Measurements from ENCODE around the gene GJB6.
A peak's percentile ranks its signal among the peaks of the same experiment; 100 is the strongest.

Gene GJB6

GRCh38 chr13:20222553-20222952 lies 9.6 kb downstream of the GJB6 start:
- no peak for DNase-seq

DNA sequence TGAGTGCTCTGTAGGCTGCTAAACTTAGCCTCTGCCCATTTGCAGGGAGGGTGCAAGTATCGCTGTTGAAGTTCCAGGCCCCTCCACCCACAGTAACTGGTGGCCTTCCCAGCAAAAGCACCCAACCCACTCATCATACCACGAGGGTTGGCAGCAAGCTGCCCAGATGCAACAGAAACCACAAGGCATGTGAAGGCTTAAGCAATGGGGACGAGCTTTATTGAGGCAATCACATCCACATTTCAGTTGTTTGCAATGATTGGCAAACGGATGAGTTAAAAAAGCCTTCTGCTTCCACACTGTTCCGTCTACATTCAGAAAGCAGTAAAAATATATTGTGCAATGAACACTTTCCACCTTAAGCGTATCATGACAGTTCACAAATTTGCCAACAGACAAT lies 10.3 kb downstream of the GJB6 start:
- DNase-seq: no peak

DNA sequence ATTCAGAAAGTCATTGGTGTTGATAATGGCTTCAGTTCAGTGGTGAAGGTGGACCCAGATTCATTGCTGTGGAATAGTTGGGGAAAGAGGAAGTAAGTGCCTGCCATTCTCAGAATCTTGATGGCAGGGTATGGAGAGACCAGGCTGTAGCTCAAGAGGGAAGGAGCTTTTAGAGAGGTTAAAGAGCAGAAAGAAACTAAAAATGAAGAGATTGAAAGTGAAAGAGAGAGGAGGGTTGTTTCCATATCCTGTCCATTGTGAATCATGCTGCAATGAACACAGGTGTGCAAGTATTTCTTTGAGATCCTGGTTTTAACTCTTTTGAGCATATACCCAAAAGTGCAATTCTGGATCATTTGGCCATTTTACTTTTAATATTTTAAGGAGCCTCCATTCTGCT lies 12.5 kb downstream of the GJB6 start:
- no peak for DNase-seq

- DNase-seq: no peak
Observed at GRCh38 chr13:20217168-20217567, 15.0 kb downstream of the GJB6 start.

GRCh38 chr13:20209948-20210347 lies 22.2 kb downstream of the GJB6 start:
- DNase-seq: no peak

GRCh38 chr13:20206698-20207235 lies 25.4 kb downstream of the GJB6 start:
- DNase-seq: no peak

GRCh38 chr13:20206065-20206697 lies 25.9 kb downstream of the GJB6 start:
- DNase-seq: no peak

GRCh38 chr13:20198781-20199180 lies 33.3 kb downstream of the GJB6 start:
- no peak for DNase-seq

DNA sequence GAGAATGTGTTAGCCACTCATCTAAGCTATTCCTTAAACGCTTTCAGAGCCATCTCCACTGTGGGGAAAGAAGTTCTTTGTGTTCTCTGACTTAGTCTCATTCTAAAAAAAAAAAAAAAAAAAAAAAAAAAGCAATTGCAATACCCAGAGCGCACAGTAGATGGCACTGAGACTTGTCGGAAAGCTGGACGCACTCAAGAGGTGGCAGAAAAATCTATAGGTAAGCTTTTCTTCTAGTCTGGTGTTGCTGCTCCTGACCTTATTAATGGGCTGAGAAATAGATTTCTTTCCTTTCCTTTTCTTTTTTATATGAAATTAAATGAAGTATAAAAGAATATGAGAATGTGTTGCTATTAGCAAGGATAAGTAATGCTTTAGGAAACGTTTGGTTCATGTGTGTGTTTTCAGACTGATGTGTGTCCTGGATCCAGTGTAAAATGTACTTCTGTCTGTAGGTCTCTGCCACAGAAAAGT lies 34.7 kb downstream of the GJB6 start:
- peak; percentile 49 for DNase-seq

- DNase-seq: no peak
Observed at GRCh38 chr13:20195801-20196200, 36.3 kb downstream of the GJB6 start.

- no peak for DNase-seq
Observed at GRCh38 chr13:20193907-20194631, 38.0 kb downstream of the GJB6 start.

GRCh38 chr13:20193162-20193906 lies 38.8 kb downstream of the GJB6 start:
- no peak for DNase-seq

GRCh38 chr13:20192836-20193161 lies 39.3 kb downstream of the GJB6 start, which contains the start of gene GJB2:
GJB2 (minus strand) TSS chr13:20192938; CDS start chr13:20189581, 3,357 bp downstream.
- no peak for DNase-seq

- DNase-seq: no peak
Observed at GRCh38 chr13:20192158-20192835, 39.8 kb downstream of the GJB6 start.

DNA sequence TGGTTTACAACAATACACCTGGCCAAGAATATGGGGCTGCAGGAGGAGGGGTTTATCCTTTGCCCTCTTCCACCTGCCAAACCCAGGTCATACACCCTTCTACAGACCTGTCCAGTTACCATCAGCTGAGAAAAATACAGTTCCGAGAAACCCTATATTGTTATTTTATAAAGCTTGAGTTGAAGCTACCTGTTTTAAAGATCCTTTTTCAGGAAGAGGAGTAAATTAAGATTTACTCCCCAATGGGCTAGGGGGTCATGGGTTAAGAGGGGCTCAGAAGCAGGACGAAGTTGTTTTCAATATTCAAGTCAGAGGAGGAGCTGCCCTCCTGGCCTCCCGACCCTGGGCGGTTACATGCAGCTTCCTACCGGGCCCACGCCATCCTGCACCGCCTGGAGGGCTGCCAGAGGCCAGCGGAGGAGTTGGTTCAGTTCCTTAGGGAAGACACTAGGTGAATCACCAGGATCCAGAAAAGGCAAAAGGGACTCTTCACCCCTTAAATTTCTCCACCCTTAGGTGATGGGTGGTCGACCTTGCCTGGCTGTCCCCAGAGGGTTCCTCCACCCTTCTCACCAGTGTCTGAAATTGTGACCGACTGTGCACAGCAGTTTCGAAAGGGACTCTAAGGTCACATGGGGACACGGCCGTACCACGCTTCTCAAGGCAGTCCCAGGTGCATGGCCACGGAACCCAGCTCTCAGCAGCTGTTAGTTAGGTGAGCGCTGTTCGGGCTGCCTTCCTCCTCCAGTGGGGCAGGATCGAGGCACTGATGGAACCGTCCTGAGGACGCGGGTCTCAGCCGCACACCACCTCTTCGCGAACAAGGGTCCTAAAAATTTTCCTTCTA lies 40.6 kb downstream of the GJB6 start:
- DNase-seq: no peak

DNA sequence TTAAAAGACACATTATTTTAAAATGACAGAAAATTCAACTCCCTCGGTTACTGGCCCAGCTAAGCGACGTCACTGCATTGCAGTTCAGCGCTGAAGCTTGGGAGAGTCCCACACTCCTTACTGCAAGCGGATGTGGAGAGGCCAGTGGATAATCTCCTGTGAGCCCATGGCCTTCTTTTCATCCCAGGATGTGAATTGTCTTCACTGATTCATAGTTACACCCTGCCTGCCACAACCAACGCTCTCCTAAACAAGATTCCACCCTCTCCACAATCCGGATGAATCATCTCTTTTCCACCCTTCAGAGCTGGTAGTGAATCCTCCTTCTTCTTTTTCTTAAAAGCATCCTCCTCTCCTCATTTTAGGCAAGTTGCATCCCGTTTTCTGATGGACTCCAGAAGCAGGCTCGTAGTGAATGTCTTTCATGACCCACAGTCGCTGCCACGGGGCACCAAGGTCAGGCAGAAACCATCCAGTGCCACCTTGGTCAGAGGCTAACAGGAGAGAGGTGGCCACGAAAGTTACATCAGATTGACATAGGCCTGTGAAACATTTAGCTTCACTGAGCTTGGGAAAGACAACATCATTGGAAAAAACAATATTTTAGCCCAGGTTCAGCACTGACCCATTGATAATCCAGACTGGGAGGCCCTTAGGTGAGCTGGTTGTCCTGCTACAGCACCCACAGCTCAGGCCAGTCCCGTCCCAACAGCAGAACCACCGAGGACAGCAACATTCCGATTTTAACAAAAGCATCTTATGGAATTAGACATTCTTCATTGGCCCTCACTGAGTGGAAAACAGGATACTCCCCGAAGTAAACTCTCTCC lies 41.4 kb downstream of the GJB6 start:
- DNase-seq: no peak

DNA sequence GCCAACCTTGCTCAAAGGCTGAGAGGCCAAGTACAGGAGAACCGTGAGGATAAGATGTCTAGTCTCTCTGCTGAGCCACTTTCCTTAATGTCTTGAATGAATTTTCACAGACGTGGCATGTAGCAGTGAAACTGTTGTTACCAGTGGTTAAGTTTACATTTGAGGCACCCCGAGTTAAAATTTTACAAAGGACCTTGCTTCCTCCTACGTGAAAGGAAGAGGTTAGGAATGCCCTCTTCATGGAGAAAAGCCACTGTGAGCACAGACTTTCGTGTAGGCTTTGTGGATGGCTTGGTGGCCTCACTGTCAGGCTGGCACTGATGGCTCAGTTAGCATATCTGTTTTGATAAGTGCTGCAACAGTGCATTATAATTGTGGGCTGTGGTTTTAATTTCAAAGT lies 42.0 kb downstream of the GJB6 start:
- DNase-seq: no peak

DNA sequence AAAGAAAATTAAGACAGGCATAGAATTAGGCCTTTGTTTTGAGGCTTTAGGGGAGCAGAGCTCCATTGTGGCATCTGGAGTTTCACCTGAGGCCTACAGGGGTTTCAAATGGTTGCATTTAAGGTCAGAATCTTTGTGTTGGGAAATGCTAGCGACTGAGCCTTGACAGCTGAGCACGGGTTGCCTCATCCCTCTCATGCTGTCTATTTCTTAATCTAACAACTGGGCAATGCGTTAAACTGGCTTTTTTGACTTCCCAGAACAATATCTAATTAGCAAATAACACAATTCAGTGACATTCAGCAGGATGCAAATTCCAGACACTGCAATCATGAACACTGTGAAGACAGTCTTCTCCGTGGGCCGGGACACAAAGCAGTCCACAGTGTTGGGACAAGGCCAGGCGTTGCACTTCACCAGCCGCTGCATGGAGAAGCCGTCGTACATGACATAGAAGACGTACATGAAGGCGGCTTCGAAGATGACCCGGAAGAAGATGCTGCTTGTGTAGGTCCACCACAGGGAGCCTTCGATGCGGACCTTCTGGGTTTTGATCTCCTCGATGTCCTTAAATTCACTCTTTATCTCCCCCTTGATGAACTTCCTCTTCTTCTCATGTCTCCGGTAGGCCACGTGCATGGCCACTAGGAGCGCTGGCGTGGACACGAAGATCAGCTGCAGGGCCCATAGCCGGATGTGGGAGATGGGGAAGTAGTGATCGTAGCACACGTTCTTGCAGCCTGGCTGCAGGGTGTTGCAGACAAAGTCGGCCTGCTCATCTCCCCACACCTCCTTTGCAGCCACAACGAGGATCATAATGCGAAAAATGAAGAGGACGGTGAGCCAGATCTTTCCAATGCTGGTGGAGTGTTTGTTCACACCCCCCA lies 43.2 kb downstream of the GJB6 start:
- DNase-seq: no peak

DNA sequence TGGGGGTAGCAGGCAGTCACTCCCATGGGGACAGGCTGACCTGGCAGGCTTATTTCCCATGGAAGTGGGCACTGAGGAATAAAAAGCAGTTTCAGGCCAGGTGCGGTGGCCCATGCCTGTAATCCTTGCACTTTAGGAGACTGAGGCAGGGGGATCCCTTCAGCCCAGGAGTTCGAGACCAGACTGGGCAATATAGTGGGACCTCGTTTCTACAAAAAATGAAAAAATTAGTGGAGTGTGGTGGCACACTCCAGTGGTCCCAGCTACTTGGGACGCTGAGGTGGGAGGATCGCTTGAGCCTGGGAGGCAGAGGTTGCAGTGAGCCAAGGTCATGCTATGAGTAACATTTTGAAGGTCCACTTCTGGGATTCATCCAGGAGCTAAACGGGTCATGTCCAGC lies 45.3 kb downstream of the GJB6 start:
- no peak for DNase-seq

Data from CD4-positive, alpha-beta T cell treated with Interleukin-12 subunit alpha and Interleukin-12 subunit beta, for 1 hour (primary cell).